ENCODE results near the gene NCKAP5.

Gene NCKAP5

GRCh38 chr2:133122529-133122928 is 445.7 kb downstream of the NCKAP5 start:
- DNase-seq = no peak

DNA sequence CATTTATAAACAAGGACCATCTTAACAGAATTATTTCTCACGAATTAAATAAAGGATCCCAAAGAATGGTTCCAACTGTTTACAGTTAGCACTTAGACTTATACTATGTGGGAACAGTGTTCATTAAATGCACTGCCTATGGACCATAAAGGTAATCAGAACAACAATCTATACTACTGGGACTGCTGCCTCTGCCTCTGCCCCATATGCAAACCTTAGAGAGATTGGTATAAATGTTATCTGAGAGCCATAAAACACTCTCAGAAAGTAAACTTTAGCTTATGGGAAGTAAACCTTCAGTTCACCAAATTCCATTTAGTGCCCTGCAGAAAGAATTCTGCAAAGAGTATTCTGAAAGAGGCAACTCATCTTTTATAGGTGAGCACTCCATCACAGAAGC is 448.0 kb downstream of the NCKAP5 start:
- no peak for DNase-seq

GRCh38 chr2:133110201-133110600 is 458.1 kb downstream of the NCKAP5 start:
- no peak for DNase-seq

- no peak for DNase-seq
Observed at GRCh38 chr2:133109772-133110171, 458.5 kb downstream of the NCKAP5 start.

- no peak for DNase-seq
Observed at GRCh38 chr2:133107058-133107815, 461.0 kb downstream of the NCKAP5 start.

DNA sequence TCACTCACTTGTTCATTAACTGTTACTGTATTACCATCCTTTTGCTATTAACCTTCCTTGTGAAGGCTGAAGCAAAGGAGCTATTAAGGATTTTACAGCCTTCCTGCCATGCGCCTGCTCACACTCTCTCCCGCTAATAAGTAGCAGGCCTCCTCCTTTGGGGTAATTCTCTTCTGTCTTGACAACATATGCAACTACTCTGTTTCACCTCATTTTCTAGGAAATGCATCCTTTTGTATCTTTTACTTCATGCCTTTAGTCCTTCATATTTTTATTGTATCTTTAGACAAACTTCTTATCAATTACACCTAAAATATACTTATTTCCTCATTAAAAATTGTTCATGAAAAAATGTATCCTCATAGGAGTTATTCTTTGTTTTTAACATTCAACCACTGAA is 463.4 kb downstream of the NCKAP5 start:
- no peak for DNase-seq

DNA sequence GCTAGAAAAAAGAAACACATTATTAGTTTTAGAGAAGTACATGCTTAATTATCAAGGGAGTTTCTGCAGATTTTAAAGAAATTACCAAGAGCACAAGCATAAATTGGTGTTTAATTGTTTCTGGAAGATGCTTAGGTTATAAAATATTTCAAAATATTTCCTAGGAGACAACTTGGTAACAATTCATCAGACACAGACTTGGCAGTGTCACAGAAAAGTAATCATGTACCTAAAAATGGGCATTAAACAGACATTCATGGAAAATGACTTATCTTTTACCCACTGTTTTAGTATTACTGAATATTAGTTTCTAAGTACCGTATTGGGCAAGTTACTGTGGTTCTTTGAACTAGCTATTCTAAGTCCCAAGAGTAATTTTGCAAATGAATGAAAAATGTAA is 469.5 kb downstream of the NCKAP5 start:
- no peak for DNase-seq

- DNase-seq = no peak
Observed at GRCh38 chr2:133097666-133098065, 470.6 kb downstream of the NCKAP5 start.

GRCh38 chr2:133092571-133092970 is 475.7 kb downstream of the NCKAP5 start:
- DNase-seq = no peak

DNA sequence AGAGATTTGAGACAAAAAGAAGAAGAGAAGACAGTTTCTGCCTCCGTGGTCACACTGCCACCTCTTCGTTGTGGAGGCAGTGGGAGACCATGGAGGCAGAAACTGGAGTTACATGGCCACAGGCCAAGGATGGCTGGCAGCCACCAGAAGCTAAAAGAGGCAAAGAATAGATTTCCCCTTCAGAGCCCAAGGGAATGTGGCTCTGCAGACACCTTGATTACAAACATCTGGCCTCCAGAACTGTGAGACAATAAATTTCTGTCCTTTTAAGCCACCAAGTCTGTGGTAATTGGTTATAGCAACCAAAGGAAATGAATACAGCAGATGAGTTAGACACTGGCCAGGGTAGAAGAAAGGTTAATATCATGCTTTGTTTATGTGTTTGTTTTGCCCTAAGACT is 477.9 kb downstream of the NCKAP5 start:
- DNase-seq = no peak

GRCh38 chr2:133086176-133086575 is 482.1 kb downstream of the NCKAP5 start:
- DNase-seq = no peak

GRCh38 chr2:133085646-133086045 is 482.6 kb downstream of the NCKAP5 start:
- DNase-seq = no peak

GRCh38 chr2:133082034-133082433 is 486.2 kb downstream of the NCKAP5 start:
- DNase-seq = no peak

- DNase-seq = no peak
Observed at GRCh38 chr2:133080822-133081221, 487.4 kb downstream of the NCKAP5 start.

GRCh38 chr2:133078667-133079411 is 489.4 kb downstream of the NCKAP5 start:
- DNase-seq = no peak

DNA sequence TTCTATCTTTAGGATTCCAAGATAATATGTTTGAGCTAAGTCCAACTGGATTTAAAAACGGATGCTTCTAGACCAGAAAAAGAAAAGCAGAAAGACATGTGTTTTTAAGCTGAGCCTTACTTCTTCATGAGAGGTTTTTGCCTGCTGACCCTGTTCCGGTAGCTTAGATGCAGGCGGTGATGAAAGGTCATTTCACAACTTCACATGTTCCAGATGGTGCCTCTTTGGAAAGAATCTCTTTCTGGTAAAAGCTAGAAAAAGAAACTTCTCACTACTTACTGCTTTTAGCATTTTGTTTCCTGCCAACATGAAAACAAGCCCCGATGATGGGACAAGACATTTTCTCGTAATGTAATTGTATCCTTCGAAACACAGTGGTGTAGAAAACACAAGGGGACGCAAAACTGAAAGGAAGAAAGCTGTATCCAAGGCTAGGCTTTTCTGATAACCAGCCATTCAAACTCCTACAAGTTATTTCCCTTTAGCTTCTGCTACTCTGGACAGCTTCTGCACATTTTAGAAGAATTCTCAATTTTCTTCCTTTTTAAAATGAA is 490.9 kb downstream of the NCKAP5 start:
- DNase-seq = no peak

- DNase-seq = no peak
Observed at GRCh38 chr2:133072837-133073694, 495.2 kb downstream of the NCKAP5 start.

DNA sequence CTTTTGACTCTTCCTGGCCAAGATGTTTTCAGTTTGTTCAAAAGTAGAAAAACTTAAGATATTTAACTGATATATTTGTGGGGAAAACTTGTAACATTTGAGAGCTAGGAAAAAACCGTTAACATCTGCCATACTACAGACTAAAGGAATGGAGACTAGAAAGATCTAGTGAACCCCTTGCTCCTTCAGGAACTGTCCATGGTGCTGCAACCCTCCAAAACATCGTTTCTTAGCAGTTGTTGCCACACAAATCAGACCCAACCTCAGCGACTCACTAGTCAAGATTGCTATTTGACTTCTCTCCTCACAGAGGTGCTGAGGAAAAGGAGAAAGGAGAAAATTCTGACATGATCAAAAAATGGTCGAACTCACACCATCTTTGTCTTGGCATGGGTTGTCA is 504.5 kb downstream of the NCKAP5 start:
- DNase-seq = no peak

DNA sequence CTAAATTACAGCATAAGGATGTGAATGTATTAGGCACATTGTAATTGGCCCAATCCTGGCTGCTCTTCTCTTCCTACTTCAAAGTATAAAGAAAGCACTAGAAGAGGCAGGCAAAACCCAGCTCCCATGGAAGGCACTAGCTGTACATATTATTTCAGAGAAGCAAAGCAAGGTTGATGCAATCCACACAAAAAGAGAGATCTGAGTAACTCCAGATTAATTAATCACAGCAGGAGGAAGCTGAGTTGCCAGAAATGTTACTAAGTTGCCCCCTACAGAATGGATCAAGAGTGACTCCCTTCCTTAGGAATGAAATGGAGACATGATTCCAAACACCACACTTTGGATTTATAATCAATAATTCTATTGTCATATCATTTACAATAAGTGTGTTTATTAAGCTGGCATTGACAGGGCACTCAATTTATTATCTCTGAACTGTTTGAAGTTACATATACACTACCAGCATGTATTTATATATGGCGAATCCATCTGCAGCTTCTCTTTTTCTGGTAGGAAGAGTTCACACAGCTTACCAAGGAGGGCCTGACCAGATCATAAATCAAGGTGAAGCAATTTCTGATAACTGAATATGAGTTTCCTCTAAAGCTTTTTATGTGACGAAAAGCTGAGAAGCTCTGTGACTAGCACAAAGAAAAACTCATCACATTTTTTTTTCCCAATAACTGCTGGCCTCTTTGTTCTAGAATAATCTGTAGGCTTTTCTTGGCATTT is 505.2 kb downstream of the NCKAP5 start:
- DNase-seq = no peak

DNA sequence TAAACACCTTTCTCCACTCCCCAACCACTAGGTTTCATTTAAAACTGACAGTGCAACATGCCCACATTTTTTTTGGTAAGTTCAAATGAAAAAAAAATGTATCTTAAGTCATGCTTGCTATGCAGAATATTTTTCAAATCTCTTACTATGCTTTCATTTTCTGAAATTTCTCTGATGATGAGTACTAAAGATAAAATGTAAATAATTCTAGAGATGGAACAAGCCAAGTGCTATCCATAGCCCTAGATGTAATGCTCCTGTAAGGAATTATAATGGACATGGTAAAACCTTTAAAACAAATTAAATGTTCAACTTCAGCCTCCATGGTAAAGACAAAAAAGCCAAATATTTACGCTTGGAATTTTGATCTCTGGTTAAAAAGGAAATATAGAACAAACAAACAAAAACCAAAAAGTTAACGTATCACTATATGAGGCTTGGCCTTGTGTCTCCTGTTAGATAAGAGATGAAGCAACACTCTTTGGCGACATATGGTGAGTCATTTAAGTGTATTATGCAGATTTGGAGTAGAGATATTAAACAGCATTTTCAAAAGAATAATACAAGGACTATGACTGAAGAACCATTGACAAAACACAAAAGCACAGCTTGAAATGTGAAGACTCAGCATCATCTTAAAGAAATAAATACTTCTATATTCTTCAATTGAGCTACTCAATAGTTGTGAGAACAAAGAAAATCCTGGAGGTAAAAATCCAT is 506.2 kb downstream of the NCKAP5 start:
- DNase-seq = no peak

DNA sequence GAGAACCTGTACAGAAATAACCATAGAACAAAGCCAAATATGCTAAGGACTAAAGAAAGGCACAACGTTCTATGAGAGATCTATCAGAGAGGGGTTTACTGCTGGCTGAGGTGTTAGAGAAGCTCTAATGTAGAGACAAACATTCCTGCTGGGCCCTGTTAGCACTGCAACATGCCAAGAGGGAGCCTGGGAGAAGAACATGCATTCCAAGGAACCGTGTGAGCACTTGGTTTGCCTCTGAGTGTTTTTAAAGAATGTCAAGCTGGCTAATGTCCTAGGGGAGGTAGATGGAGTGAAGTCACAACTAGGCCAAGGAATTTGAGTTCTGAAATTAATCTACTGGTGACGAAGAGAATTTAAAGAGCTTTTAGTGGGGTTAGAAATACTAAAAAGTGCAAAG is 514.0 kb downstream of the NCKAP5 start:
- DNase-seq = no peak

GRCh38 chr2:133053541-133053940 is 514.7 kb downstream of the NCKAP5 start:
- no peak for DNase-seq

Measured in NCI-H1048 (cell line).